DND-41 (cell line): ENCODE data around the gene POLN.

Experiments
- ATAC-seq: fragments of 200-7000 bp; cut with Tn5 transposase; 3 replicates; pipeline ENCODE4 v1.9.1; 2021; ENCODE audit warnings: low read depth; ENCODE audit not compliant: insufficient read depth
- DNase-seq: peaks from one replicate; pipeline ENCODE4 v3.0.0-alpha.2; 2020
- H2AFZ ChIP-seq: 2 replicates; pipeline ENCODE4 v1.6.0; 2012; ENCODE audit warnings: low read depth, low read length
- H3K27ac ChIP-seq: 2 replicates; pipeline ENCODE4 v1.5.1; 2012; ENCODE audit warnings: low read length, inconsistent platforms
- H3K27me3 ChIP-seq: fragments of 200-600 bp; sonication (generic); 2 replicates; pipeline ENCODE4 v1.6.0; 2012; ENCODE audit warnings: low read length, mild to moderate bottlenecking, inconsistent platforms; ENCODE audit not compliant: insufficient read depth, poor library complexity
- H3K36me3 ChIP-seq: 2 replicates; pipeline ENCODE4 v1.5.1; 2012; ENCODE audit warnings: low read length, inconsistent platforms; ENCODE audit not compliant: insufficient read depth
- H3K4me1 ChIP-seq: 2 replicates; pipeline ENCODE4 v1.5.1; 2012; ENCODE audit warnings: mild to moderate bottlenecking, low read length; ENCODE audit not compliant: insufficient read depth
- H3K4me2 ChIP-seq: 2 replicates; pipeline ENCODE4 v1.6.0; 2012; ENCODE audit warnings: mild to moderate bottlenecking, moderate library complexity, low read length, inconsistent platforms; ENCODE audit not compliant: insufficient read depth
- H3K4me3 ChIP-seq, 2 experiments: fragments of 200-600 bp in 1 of 2; shearing (Covaris generic) in 1 of 2; 2 replicates each; pipeline ENCODE4 v1.5.1; 2012 to 2016; ENCODE audit warnings: inconsistent platforms in 2 of 2, low read length in 2 of 2, mild to moderate bottlenecking in 2 of 2, low read depth in 1 of 2, moderate library complexity in 1 of 2
- H3K79me2 ChIP-seq: 2 replicates; pipeline ENCODE4 v1.6.0; 2012; ENCODE audit warnings: low read length, inconsistent platforms; ENCODE audit not compliant: insufficient read depth
- H3K9ac ChIP-seq: 2 replicates; pipeline ENCODE4 v1.6.0; 2012; ENCODE audit warnings: low read depth, mild to moderate bottlenecking, inconsistent platforms, low read length, moderate library complexity
- H3K9me3 ChIP-seq: 2 replicates; pipeline ENCODE4 v1.5.1; 2012; ENCODE audit warnings: low read length, moderate library complexity, mild to moderate bottlenecking, inconsistent platforms; ENCODE audit not compliant: insufficient read depth, severe bottlenecking
- H4K20me1 ChIP-seq: 2 replicates; pipeline ENCODE4 v1.6.0; 2012; ENCODE audit warnings: low read length; ENCODE audit not compliant: insufficient read depth
- EZH2 ChIP-seq: IDR thresholded peaks from 3 replicates; pipeline ENCODE4 v1.6.1; 2012; ENCODE audit warnings: borderline replicate concordance, low read depth, mild to moderate bottlenecking, moderate library complexity, low read length, inconsistent platforms; ENCODE audit not compliant: severe bottlenecking
- TF ChIP-seq, protein P1 (sequence below): IDR thresholded peaks from 2 replicates; pipeline ENCODE4 v1.5.1; 2012; ENCODE audit warnings: borderline replicate concordance, low read length, moderate library complexity, mild to moderate bottlenecking; ENCODE audit not compliant: poor library complexity, severe bottlenecking; ENCODE audit errors: extremely low read depth

Gene POLN

DNA sequence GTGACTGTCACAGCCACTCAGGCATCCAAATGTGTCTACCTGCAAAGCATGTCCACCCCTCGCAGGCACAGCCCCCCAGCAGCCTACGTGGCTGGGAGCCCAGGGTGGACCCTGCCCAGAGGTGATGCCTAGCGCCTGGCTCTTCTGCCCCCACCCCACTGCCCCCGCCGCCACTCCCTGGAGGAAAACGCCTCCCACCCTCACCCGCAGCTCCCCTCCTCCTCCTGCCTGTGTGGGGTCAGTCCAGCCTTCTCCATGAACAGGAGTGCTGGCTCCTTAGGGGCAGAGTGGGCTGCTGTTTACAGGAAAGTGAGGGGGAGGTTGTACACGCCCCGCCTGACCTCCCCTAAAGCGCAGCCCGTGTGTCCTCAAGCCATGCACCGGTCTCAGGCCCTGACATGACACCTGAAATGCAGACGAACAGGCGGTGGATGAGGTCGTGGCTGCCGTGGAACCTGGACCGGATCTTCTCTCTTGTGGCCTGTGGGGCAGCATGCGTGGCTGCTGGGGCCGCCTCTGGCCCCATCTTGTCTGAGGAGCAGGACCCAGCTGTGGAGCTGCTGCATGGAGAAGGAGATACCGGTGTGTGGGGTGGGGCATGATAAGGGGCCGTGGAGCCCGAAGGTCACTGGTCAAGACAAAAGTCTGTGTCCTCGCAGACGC, 31.9 kb upstream of the POLN start:
- DNase-seq (no peak), ATAC-seq (no peak)
- Histone ChIP-seq H2AFZ (no peak overlapping the region), H3K27me3 (no peaks in the 10 kb centered on the region), H3K4me1 (no peaks in the 10 kb centered on the region), H3K79me2 (no peaks in the 10 kb centered on the region), H3K36me3 (no peaks in the 10 kb centered on the region), H3K4me2 (no peak overlapping the region), H3K9ac (no peak overlapping the region), H3K9me3 (no peaks in the 10 kb centered on the region), H4K20me1 (no peaks in the 10 kb centered on the region), H3K4me3 (no peak overlapping the region), H3K27ac (no peak overlapping the region)
- TF ChIP-seq, protein P1, sequence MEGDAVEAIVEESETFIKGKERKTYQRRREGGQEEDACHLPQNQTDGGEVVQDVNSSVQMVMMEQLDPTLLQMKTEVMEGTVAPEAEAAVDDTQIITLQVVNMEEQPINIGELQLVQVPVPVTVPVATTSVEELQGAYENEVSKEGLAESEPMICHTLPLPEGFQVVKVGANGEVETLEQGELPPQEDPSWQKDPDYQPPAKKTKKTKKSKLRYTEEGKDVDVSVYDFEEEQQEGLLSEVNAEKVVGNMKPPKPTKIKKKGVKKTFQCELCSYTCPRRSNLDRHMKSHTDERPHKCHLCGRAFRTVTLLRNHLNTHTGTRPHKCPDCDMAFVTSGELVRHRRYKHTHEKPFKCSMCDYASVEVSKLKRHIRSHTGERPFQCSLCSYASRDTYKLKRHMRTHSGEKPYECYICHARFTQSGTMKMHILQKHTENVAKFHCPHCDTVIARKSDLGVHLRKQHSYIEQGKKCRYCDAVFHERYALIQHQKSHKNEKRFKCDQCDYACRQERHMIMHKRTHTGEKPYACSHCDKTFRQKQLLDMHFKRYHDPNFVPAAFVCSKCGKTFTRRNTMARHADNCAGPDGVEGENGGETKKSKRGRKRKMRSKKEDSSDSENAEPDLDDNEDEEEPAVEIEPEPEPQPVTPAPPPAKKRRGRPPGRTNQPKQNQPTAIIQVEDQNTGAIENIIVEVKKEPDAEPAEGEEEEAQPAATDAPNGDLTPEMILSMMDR = no peak
- TF ChIP-seq EZH2 = no peak

GRCh38 chr4:2273221-2273620, 31.3 kb upstream of the POLN start:
- ATAC-seq (no peak), DNase-seq (no peak)
- H3K4me1 ChIP-seq = no peaks in the 10 kb centered on the region
- H3K27ac ChIP-seq = no peak overlapping the region
- H3K9ac ChIP-seq = no peak overlapping the region
- no peaks in the 10 kb centered on the region for H3K36me3 ChIP-seq
- TF ChIP-seq, protein P1 = no peak
- no peak for TF ChIP-seq EZH2
- no peaks in the 10 kb centered on the region for H4K20me1 ChIP-seq
- H3K4me3 ChIP-seq = no peak overlapping the region
- H3K27me3 ChIP-seq = no peaks in the 10 kb centered on the region
- no peak overlapping the region for H2AFZ ChIP-seq
- no peaks in the 10 kb centered on the region for H3K79me2 ChIP-seq
- H3K9me3 ChIP-seq = no peaks in the 10 kb centered on the region
- H3K4me2 ChIP-seq = no peak overlapping the region

DNA sequence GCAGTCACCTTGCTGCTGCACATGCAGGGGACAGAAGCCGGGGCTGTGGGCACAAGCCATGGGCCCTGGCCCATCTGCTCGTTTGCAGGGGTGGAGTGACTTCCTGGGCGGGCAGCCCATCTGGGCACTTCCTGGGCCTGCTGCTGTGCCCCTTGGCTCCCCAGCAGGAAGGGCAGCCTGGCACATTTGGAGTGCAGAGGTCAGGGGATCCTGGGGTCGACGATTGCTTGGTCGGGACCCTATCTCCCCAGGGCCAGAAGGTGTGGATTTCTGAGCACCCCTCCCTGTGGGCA, 30.9 kb upstream of the POLN start:
- H3K9me3 ChIP-seq = no peaks in the 10 kb centered on the region
- no peak overlapping the region for H3K9ac ChIP-seq
- H3K27ac ChIP-seq = no peak overlapping the region
- no peaks in the 10 kb centered on the region for H3K36me3 ChIP-seq
- H3K4me3 ChIP-seq = no peak overlapping the region
- no peaks in the 10 kb centered on the region for H4K20me1 ChIP-seq
- H3K27me3 ChIP-seq = no peaks in the 10 kb centered on the region
- no peaks in the 10 kb centered on the region for H3K4me1 ChIP-seq
- H3K4me2 ChIP-seq = no peak overlapping the region
- no peak overlapping the region for H2AFZ ChIP-seq
- DNase-seq = no peak
- no peaks in the 10 kb centered on the region for H3K79me2 ChIP-seq
- ATAC-seq = 0 out of 3 replicates have a peak, but pooled peaks have one; percentile 20
- TF ChIP-seq, protein P1 = no peak
- TF ChIP-seq EZH2 = no peak
